Activated naive CD4-positive, alpha-beta T cell treated with Interleukin-2 at 50 U/mL for 16 hours (primary cell): Measurements from ENCODE around the gene UEVLD.
"Not testable (repeated sequence)": the region's sequence is repeated elsewhere in the genome, so short reads cannot be mapped to it uniquely, and the experiment has no call there.

Experiments used
- DNase-seq: peaks from one replicate; pipeline ENCODE4 v3.0.0-alpha.2; 2020

UEVLD gene

DNA sequence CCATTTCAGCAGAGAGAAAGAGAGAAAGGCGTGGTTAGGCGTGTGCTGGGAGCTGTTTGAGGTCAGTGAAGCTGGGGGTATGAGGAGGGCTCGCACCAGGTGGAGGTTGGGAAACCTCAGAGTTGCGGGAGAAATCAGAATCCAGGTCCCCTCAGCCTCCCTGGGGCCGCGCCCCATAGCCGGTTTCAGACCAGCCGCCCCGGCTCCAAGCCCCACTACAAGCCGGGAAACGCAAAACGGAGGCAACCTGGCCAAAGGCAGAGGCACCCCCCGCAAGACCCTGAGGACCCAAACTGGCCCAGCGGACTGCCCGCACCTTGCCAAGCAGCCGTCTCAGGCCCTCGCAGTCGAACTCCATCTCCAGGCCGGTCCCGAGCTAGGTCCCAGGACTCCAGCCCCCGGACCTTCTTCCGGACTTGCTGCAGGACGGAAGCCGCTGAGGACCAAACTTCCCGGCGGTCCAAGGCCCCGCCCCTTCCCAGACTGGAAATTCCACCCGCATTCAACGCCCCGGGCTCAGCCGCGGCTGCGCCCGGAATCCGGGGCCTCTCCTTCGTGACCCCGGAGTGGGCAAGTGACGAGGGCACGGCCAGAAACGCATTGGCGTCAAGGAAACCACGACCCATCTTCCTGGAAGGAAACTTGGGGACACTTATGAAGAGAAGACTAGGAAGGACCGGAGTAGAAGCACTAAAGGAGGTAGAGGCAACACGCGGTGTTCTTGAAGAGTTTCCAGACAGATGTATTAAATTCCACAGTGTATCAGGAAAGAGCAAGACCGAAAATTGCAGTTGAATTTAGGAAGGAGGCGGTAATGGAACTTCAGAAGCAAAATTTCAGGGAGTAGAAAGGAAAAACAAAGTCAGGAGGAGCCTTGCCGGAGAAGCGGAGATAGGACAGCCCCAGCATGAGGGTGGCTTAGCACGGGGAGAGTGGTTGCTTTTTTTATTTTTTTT, at the start of gene UEVLD:
Gene UEVLD (minus strand): TSS at position 438 of the 956 bp plus-strand sequence. CDS start 80 bp downstream, at position 358.
- DNase-seq: peak; percentile 73

DNA sequence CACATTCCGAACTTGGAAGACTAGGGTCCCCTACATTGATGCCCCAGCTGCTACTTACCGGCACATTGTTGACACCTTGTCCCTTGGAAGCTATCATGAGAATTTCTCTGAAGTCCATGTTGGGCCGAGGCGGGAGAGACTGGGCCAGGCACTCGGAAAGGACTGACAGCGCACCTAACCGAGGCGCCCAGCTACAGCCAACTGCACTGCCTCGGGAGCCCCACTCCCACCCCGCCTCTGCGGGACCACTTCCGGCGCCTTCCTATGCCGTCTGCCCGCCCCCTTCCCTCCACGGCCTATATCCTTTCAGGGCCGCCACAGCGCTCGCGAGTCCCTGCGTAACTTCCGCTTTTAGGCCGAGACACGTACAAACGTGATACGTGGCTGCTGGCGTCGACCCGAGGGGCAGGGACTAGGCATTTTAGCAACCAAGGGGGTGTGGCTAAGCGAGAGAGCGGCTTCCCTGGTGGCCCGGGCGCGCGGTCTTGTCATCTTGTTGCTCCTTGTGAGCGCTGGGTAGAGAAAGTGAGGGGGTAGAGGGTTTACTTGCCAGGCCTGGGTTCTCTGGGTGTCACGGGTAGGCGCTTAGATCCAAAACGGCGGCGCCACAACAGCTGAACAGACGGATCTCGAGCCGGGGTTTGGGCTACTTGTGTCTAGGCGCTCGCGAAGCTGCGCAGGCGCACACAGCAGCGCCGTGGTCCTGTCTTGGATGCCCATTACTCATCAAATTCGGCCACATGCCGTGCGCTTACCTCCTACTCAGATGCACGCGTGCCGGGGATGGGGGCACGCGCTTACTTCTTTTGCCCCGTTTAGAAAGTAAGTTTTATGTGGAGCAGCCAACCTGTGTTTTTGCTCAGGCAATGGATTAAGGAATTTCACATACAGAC, 45.9 kb upstream of the UEVLD start, which contains the start of gene SPTY2D1:
Gene SPTY2D1 (minus strand): TSS at position 203 of the 893 bp plus-strand sequence. CDS start 85 bp downstream, at position 118.
- peak; percentile 98 for DNase-seq

DNA sequence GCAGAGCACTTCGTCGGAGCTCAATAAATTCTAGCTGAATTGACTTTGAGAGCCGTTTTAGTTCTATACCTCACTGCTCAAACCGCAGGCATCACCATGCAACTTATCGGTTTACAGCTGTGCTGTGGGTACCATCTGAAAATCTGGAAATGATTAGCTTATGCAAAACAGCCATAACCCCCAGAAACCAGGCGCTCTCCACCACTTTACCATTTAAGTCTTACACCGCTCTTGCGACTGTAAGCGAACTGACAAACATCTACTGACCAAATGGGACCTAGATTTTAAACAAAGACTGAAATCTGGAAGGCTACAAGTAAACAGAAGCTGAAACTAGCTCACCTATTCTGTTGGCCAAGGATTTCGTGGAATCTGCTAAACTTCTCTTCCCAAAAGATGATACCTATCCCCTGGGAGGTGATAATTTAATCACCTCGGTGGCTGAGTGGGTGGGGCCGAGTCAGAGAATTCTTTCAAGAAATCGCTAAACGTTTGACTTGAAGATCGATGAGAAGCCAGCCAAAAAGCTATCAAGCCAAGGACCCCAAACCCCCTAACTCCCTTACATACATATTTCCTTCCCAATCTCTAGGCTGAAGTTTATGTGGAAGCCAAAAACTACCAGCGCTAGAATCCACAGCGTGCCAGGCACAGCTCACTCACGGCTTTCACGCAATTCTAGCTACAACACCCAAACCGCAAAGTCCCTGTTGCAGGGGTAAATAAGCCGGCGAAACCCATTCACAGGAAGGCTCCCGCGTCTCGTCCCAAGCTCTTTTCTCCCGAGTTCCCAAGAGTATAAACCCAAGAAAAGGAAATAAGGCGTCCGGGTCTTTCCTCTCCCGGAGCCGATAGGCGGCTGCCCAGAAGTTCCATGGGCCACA, 45.0 kb upstream of the UEVLD start:
- peak; percentile 44 for DNase-seq

DNA sequence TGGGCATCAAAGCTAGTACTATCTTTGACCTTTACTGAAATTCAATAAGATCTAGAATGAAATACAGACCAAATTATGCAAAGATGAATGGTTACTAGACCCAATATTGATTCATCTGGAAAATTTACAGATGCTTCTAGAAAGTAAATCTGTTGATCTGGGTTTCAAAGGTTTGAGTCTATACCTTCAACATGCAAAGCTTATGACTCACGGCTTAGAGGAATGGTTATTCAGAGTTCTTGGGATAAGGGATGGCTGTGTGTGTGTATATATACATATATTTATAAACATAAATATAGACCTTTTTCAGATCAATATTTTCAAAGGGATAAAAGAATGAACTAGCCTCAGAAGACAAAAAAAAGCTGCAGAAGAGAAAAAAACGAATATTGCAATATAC, 44.3 kb upstream of the UEVLD start:
- no peak for DNase-seq

DNA sequence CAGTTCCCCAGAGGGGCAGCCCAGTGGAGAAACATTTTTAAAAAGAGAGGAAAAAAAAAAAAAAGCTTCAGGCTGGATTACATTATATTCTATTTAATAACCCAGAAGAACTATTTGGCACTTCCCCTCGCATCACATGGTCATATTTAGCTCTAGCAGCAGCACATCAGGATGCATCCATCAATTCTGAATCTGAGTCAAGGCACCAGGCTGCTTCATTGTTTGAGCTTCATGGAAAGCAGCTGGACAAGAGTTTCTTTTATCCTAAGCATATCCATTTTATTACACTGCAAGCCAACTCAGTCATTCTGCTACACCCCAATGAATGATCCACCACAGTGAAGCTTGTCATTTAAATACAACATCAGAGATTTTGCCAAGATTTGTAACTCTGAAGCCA, 35.6 kb upstream of the UEVLD start:
- DNase-seq: no peak

DNA sequence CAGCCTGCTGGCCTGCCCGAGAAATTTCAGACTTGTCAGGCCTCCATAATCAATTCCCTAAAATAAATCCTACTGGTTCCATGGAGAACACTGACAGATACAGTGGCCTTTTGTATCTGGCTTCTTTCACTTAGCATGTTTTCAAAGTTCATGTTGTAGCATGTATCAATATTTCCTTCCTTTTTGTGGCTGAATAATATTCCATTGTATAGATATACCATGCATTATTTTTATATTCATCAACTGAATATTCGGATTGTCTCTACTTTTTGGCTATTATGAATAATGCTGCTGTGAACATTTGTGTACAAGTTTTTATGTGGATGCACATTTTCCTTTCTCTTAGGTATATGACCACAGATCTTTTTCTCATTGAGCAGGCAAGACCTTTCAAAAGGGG, 35.2 kb upstream of the UEVLD start:
- no peak for DNase-seq

DNA sequence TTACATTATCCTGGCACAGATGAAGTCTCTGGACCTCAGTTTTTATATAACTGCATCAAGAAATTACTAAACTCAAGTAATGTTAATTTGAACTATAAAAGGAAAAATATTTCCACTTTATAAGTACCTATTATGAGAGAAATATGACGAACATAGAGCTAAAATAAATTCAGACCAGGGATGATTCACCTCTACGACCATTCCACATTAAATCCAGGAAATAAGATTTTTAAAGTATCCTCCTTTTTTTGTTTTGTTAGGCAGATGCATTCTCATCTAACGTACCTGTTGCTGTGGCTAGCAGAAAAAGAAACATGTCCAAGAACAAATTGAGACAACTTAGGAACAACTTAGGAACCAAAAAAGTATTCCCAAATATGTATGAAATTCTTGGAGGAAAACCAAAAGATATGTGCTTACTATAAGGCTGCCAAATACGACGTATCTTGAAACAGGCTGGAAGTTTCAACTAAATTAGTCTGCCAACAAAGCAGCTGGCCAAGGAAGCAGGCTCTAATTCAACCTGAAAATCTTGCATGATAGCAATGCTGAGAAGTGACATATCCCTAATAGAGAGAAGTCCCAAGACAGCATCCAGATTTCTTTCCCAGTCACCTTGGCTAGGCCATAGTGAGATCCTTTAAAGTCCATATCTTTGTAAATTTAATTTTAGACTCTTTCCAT, 29.9 kb upstream of the UEVLD start:
- no peak for DNase-seq

DNA sequence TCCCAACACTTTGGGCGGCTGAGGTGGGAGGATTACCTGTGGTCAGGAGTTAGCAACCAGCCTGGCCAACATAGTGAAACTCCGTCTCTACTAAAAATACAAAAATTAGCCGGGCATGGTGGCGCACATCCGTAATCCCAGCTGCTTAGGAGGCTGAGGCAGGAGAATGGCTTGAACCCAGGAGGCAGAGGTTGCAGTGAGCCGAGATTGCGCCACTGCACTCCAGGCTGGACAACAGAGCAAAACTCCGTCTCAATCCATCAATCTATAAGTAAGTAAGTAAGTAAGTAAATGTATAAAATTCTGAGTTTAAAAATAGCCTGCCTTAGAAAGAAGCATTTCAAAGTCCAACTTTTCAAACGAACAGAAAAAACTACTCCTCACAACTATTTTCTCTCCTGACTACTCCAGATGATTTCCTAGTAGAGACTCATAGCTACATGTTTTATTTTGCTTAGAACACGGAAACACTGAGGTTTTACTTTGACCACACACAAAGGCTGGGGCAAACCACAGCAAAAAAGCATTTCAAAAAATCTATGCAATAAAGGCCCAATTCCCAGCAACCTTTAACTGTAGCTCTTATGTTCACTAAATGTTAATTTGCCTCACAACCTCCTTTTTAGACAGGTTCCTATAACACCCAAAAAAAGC, 29.3 kb upstream of the UEVLD start:
- DNase-seq: peak; percentile 34

DNA sequence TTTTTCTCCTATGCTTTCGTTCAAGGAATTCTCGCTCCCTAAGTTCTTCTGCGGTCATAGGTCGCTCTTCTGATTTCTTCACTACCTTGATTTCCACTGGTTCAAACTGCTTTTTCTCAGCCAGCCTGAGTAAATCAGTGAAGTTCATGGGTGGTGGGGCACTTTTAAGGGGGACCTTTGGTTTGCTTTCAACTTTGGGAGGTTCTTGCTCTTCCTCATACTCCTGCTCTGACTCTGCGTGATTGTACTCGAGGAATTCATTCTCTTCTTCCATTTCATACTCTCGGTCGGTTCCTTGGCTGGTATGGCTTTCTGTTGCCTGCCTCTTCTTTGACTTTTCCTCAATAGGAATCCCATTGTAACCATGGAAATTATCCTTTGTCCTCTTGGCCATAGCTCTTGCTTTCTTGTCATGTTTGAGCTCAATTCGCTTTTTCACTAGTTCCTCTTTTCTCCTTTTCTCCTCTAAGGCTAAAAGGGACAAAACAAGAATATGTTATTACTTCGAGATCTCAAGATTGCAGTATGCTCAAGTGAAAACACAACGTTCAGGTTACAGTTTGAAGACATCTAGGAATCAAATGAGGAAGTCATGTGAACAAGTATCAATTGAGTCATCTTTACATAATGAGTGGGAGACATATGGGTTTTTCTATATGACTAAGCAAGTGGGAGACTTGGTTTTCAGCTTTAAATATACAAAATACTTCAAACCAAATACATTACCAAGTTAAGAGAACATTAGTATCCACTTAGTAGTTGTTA, 27.3 kb upstream of the UEVLD start:
- no peak for DNase-seq

DNA sequence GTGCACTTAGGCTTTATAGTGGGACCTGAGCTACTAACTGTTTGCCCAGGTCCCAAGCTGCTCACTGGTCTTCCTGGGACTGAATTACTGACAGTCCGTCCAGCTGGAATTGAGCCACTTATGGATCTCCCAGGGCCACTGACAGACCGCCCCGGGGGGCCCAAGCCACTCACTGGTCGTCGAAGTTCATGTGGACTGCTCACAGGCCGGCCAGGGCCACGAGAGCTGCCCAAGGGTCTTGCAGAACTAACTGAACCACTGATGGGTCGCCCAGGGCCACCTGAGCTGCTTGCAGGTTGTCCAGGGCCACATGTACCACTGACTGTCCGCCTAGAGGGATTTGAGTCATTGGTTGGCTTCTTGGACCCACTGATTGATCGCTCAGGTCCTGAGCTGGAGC, 26.1 kb upstream of the UEVLD start:
- no peak for DNase-seq

DNA sequence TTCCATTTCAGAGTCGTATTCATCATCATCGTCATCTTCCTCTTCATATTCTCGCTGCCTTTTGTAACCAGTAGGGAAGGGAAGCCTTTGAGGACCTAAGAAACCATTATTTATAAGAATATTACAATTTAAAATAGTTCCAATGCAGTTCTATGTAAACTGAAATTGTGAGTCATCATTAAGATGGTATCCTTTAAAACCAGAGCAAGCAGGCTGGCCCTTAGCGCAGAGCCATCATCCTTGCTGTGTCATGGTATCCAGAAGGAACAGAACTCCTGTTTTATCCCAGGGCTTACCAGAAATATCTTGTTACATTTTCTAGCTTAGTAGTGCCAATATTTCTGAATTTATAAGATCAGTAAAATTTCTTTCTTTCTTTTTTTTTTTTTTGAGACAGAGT, 23.9 kb upstream of the UEVLD start:
- no peak for DNase-seq

DNA sequence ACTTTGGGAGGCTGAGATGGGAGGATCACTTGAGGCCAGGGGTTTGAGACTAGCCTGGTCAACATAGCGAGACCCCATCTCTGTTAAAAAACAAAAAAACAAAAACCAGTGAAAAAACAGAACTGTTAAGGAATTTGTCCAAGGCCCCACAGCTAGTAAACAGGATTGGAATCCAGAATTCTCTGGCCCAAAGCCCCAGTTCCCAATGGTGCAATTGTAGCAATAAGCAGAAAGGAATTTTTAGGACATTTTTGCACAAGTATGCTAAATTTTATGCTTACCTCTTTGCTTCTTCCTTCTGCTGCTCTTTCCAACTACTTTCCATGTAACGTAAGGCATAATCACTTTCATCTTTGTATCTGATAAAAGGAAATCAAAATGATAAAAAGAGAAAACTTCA, 22.7 kb upstream of the UEVLD start:
- no peak for DNase-seq

DNA sequence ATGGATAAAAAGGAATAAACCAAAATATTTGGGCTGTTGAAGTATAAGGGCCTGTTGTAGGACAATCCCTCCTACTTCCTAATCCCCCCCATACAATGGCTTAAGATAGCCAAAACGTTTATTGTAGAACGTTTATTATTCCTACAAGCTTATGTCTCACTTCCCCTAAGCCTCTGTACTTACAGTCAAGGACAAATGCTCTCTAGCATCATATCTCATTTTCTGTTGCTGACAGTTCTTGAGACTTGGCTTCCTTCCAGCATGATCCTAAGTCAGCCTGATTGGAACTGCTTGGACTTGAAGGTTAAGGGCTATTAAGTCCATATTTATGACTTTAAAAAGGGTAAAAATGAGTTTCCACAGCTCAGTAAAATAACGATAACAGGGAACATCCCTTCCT, 19.8 kb upstream of the UEVLD start:
- no peak for DNase-seq

DNA sequence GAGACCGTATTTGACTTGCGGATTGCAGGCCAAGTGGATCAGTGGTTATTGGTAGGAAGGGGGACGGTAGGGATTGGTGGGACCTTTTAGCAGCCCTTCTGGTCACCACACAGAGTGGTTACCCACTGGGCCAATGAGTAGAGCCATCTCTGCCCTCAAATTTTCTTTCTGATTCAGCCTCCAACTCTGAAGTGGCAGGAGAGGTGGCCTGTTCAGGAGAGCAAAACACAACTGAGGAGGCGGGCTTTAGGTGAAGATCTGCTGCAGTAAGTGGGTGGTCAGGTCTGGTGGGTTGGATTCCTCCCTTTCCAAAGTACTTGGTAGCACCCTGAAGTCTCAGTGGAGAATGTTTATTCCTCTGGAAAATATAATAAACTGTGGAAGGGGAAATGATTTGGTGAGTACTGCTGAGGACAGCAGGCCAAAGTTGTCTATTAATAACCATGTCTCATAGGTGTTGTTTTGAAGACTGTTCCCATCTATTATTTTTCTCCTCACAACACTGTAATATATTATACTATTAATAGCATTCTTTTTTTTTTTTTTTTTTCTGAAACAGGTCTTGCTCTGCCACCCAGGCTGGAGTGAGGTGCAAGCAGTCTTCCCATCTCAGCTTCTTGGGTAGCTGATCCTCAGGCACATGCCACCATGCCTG, 12.5 kb upstream of the UEVLD start:
- no peak for DNase-seq

DNA sequence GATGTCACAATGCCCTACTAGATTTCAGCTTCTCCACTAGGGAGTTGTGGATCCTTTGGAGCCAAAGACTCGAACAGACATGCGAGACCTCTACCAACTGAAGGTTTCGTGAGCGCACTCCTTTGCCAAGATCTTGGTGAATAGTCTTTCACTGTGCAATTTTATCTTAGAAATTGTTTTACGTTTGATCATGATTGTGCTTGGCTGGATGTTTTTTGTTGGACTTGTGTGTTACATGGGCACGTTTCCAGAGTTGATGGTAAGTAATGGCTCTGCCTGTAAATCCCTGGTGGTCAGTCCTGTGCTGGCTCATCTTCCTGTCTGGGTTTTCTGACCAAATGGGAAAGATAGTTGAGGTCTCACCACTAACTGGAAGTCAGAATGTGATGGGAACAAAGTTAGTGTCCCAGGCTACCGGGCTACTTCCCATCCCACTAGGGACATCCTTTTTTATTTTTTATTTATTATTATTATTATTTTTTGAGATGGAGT, 11.3 kb upstream of the UEVLD start, which contains the start of gene MISFA:
Gene MISFA (plus strand): TSS at position 51 of the 492 bp plus-strand sequence. CDS start 140 bp downstream, at position 191.
- DNase-seq: no peak

DNA sequence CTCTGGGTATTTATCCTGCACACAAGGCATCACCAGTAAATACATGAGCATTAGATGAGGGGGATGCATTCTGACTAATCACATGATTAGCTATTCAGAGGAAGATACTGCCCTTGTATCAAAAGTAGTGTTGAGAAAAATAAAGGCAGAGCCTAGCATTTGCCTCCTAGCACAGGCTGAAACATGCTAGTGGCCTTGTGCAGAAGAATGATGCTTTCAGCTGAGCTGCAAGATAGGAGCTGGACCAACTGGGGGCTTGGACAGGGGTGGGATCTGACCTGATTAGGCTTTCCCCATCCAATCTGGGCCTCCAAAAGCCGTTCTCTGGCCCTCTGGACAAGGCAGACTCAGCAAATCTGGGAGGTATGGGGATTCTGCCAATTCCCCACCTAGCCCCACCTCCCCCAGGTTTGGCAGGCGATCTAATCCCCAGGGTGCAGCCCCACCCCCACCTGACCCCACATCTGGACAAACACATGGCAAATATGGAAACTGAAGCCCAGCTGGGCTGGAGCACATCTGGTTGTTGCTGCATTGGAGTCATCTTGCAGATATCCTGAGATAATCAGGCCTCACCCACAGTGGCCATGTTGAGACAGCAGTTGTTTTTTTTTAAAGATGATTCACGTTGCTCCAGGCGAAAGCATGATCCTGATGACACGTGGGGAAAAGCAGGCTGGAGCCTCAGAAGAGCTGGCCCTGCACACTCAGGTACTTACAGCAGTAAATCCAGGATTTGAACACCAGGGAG, 6.6 kb upstream of the UEVLD start:
- DNase-seq: no peak

DNA sequence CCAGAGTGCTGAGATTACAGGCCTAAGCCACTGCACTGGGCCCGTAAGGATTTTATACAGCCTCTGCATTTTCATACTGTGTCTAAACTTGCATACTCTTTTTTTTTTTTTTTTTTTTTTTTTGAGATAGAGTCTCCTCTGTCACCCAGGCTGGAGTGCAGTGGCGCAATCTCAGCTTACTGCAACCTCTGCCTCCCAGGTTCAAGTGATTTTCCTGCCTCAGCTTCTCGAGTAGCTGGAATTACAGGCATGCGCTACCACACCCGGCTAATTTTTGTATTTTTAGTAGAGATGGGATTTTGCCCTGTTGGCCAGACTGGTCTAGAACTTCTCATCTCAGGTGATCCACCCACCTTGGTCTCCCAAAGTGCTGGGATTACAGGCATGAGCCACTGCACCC, 5.6 kb upstream of the UEVLD start:
- not testable (repeated sequence) for DNase-seq

DNA sequence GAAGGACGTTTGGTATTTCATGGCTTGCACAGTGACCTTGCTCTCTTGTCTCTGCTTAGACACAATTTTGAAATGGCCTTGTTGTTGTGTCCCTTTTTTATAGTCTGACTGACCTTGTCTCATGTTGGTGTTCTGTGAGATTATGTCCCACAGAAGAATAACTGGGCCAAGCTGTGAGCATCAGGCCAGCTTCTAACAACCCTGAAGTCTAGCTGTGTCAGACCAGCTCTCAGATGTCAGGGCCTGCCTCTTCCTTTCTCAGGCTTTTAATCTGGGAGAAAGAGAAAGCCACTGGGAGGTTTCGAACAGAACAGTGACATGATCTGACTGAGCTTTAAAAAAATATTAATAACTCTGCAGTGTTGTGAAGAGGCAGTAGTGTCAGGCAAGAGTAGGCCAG, 2.0 kb upstream of the UEVLD start:
- DNase-seq: no peak

DNA sequence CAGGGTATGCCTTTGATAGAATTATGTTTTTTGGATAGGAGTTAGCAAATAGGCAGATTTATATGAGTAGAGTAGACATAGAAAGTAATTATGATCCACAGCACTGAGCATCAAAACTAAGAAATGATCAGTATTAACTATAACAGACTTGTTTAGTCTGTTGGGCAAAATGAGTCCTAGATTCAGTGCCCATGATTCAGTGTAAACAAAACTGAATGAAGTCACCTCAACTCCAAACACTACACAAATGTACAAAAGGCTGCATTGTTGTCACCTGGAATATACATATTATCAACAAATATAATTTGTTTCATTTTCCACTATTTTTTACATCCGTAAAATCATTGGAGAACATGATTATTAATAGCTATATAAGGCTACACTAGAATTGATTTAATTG, 6.7 kb downstream of the UEVLD start:
- DNase-seq: no peak
